ENCODE results near the gene ABCC5. TPM values are rescaled to one million over a fixed set of nuclear protein-coding genes. Genes with fewer than 3 reads are reported as not detected.

The ABCC5 gene
- total RNA-seq, 1 donor from 2014 or later: 23.8 TPM

DNA sequence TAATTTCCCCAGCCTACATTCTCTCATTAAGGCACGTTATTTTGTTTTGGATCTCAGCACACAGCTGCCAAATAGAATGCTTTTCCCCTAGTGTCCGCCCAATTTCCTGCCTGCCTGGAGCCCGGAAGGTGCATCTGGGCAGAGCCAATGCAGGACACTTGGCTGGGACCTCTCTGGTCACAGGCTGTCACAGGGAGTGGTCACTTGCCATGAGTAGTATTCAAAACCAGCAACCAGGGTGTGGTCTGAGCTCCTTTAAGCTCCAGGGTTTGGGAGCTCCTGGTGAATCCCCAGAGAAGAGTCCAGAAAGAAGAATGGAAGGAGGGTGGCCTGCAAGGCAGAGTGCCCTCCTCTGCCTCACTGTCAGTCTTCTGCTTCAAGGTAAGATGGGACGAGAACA is 35.1 kb upstream of the ABCC5 start, which contains the start of gene HTR3C:
TSS of gene HTR3C (plus strand) at position 281 of the 400 bp plus-strand sequence. CDS start at position 315, 34 bp downstream.
- H3K27me3 Mint-ChIP-seq (ENCODE audit: low read depth): peaks cover 42% of the 10 kb centered on the region
- no peak within 1 kb of the TSS for H3K4me3 Mint-ChIP-seq (ENCODE audit: unreplicated experiment)
- no peaks in the 10 kb centered on the region for H3K4me1 Mint-ChIP-seq (ENCODE audit: low read depth)
- H3K36me3 Mint-ChIP-seq (ENCODE audit: low read depth): no peaks in the 10 kb centered on the region
- TF ChIP-seq, protein P1, sequence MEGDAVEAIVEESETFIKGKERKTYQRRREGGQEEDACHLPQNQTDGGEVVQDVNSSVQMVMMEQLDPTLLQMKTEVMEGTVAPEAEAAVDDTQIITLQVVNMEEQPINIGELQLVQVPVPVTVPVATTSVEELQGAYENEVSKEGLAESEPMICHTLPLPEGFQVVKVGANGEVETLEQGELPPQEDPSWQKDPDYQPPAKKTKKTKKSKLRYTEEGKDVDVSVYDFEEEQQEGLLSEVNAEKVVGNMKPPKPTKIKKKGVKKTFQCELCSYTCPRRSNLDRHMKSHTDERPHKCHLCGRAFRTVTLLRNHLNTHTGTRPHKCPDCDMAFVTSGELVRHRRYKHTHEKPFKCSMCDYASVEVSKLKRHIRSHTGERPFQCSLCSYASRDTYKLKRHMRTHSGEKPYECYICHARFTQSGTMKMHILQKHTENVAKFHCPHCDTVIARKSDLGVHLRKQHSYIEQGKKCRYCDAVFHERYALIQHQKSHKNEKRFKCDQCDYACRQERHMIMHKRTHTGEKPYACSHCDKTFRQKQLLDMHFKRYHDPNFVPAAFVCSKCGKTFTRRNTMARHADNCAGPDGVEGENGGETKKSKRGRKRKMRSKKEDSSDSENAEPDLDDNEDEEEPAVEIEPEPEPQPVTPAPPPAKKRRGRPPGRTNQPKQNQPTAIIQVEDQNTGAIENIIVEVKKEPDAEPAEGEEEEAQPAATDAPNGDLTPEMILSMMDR (IDR thresholded peaks at IDR 0.05): no peak
- no peak within 1 kb of the TSS for H3K27ac Mint-ChIP-seq (ENCODE audit: unreplicated experiment)
- H3K9me3 Mint-ChIP-seq (ENCODE audit: low read depth): no peaks in the 10 kb centered on the region
- no peak for DNase-seq (ENCODE audit: low spot score)

DNA sequence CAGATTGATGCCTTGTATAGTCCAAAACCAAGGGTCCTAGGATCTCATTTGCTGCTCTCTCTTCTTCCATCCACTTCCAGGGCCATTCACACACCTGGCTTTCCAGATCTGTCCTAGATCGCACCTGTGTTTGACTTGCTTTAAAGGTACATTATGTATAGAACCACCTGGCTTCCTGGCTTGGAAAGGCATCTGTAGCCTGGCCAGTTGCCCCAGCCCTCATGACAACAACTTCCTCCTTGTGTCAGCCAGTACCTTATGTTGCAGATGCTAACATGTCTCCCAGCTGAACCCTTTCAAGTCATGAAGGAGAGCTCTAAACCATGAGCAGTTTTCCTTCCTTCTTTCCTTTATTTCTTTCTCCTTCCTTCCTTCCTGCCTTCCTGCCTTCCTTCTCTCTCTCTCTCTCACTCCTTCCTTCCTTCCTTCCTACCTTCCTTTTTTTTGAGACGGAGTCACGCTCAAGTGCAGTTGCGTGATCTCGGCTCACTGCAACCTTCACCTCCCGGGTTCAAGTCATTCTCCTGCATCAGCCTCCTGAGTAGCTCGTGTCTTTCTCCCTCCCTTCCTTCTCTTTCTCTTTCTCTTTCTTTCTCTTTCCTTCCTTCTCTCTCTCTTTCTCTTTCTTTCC is 32.6 kb upstream of the ABCC5 start:
- no peak for DNase-seq (ENCODE audit: low spot score)
- Mint-ChIP-seq H3K4me1 (ENCODE audit: low read depth) (no peaks in the 10 kb centered on the region), H3K9me3 (ENCODE audit: low read depth) (no peaks in the 10 kb centered on the region), H3K27me3 (ENCODE audit: low read depth) (peaks cover 35% of the 10 kb centered on the region), H3K27ac (ENCODE audit: unreplicated experiment) (no peak overlapping the region), H3K36me3 (ENCODE audit: low read depth) (no peaks in the 10 kb centered on the region), H3K4me3 (ENCODE audit: unreplicated experiment) (no peak overlapping the region)
- TF ChIP-seq, protein P1 (IDR thresholded peaks at IDR 0.05): no peak

DNA sequence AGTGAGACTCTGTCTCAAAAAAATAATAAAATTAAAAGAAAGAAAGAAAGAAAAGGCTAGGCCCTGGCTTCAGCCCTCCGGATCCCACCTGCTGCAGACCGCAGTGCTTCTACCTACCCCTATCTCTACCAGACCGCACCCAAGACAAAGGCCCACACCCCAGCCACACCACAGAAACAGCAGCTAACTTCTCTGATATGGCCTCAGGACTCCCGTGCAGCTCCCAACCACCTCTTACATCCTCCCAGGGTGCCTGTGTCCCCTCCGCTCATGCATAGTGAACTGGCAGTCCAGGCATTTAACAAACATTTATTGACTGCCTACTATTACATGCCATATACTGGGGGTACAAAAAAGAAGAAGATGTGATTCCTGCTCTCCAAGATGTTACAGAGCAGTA is 28.3 kb upstream of the ABCC5 start:
- H3K36me3 Mint-ChIP-seq (ENCODE audit: low read depth): no peaks in the 10 kb centered on the region
- DNase-seq (ENCODE audit: low spot score): no peak
- H3K9me3 Mint-ChIP-seq (ENCODE audit: low read depth): no peaks in the 10 kb centered on the region
- H3K27me3 Mint-ChIP-seq (ENCODE audit: low read depth): peaks cover 12% of the 10 kb centered on the region
- TF ChIP-seq, protein P1 (IDR thresholded peaks at IDR 0.05): no peak
- H3K27ac Mint-ChIP-seq (ENCODE audit: unreplicated experiment): no peak overlapping the region
- H3K4me1 Mint-ChIP-seq (ENCODE audit: low read depth): no peaks in the 10 kb centered on the region
- no peak overlapping the region for H3K4me3 Mint-ChIP-seq (ENCODE audit: unreplicated experiment)

DNA sequence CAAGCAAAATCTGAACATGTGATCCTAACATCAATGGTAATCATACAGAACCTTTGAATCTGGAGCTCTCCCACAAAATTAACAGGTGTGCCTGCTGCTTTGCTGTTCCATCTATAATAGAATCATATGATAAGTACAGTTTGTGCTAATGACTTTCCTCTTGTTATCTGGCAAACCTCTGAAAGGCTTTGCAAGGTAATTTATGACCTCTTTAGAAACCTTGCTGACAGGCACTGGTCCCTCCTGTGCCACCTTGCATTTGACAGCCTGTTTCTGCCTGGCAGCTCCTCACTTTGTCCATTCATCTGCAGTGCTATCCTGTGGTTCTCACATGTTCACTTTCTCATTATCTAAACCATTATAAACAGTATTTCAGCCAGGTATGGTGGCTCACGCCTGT is 24.9 kb upstream of the ABCC5 start:
- Mint-ChIP-seq H3K4me1 (ENCODE audit: low read depth) (no peaks in the 10 kb centered on the region), H3K4me3 (ENCODE audit: unreplicated experiment) (no peak overlapping the region), H3K27me3 (ENCODE audit: low read depth) (peaks cover 6% of the 10 kb centered on the region), H3K36me3 (ENCODE audit: low read depth) (no peaks in the 10 kb centered on the region), H3K27ac (ENCODE audit: unreplicated experiment) (no peak overlapping the region), H3K9me3 (ENCODE audit: low read depth) (no peaks in the 10 kb centered on the region)
- DNase-seq (ENCODE audit: low spot score): no peak
- TF ChIP-seq, protein P1 (IDR thresholded peaks at IDR 0.05): no peak

DNA sequence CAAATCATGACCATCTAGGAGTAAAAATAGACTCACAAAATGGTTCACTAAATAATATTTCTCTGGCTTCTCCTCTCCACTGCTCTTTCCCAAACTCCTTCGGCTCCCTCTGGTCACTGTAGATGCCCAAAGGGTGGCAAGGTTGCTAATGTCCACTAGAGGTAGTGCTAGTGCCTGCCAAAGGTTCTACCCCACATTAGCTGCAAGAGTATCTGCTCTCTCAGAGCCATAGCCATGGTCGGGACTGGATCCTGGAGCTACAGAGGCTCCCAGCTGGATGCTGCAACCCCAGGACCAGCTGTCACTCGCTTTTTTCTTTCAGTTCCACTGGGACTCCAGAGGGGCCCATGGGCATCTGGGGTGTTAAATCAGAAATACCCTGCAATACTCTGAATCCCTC is 22.3 kb upstream of the ABCC5 start:
- Mint-ChIP-seq H3K27ac (ENCODE audit: unreplicated experiment) (no peak overlapping the region), H3K36me3 (ENCODE audit: low read depth) (no peaks in the 10 kb centered on the region), H3K9me3 (ENCODE audit: low read depth) (no peaks in the 10 kb centered on the region), H3K4me1 (ENCODE audit: low read depth) (no peaks in the 10 kb centered on the region), H3K4me3 (ENCODE audit: unreplicated experiment) (no peak overlapping the region), H3K27me3 (ENCODE audit: low read depth) (peaks cover 12% of the 10 kb centered on the region)
- no peak for DNase-seq (ENCODE audit: low spot score)
- TF ChIP-seq, protein P1 (IDR thresholded peaks at IDR 0.05): peak; percentile 70
